Motor neuron (in vitro differentiated cells): Measurements from ENCODE around the gene PLIN5. TPM values are rescaled to one million over a fixed set of nuclear protein-coding genes. Genes with fewer than 3 reads are reported as not detected.

Experiments used
- ATAC-seq, 8 experiments: fragments of 200-7000 bp; cut with Tn5 transposase; replicated peaks in 6 of 8; 2 replicates each; pipeline ENCODE4 v1.8.0; 2021; ENCODE audit warnings: mild to moderate bottlenecking in 8 of 8, moderate library complexity in 8 of 8
- H3K27ac ChIP-seq, 2 donors: fragments of 250-450 bp; sonication (Bioruptor Pico); 2 replicates each; pipeline ENCODE4 v1.9.0; 2021; ENCODE audit warnings: antibody characterized with exemption in 2 of 2, mild to moderate bottlenecking in 2 of 2, moderate library complexity in 1 of 2
- H3K4me1 ChIP-seq, 2 donors: fragments of 250-450 bp; sonication (Bioruptor Pico); replicated peaks in 1 of 2; 2 replicates each; pipeline ENCODE4 v1.6.1; 2021; ENCODE audit warnings: antibody characterized with exemption in 2 of 2, mild to moderate bottlenecking in 2 of 2, moderate library complexity in 1 of 2
- H3K4me3 ChIP-seq, 5 donors: fragments of 250-450 bp; sonication (Bioruptor Pico); 2 replicates each; pipeline ENCODE4 v1.9.0; 2021; ENCODE audit warnings: antibody characterized with exemption in 5 of 5, mild to moderate bottlenecking in 5 of 5, moderate library complexity in 4 of 5
- WGBS, 10 experiments: fragments of 450-650 bp; shearing (Covaris generic); methylation state at CpG; one replicate each; pipeline ENCODE4 v1.0.0; 2022; 5-methylcytosine and 5-hydroxymethylcytosine counted together
- in situ Hi-C, 9 experiments: fragments of 400-800 bp; cut with MboI; loops; one replicate each; pipeline ENCODE4 v1.15.0; 2021; ENCODE audit warnings: low sequenced_read_pairs in 9 of 9, low pct_unique_long_range_greater_than_20kb in 2 of 9; ENCODE audit not compliant: unreplicated experiment in 9 of 9
- total RNA-seq, 8 experiments: library from RNA; unstranded; fragments of 300-600 nt; gene quantifications; 2 replicates each; pipeline versions ENCODE4 v1.2.3 to v1.2.4, GENCODE V29; 2022

The PLIN5 gene
- total RNA-seq, 8 experiments from 2014 or later = 0.36 to 2.6 (median 0.64) TPM

DNA sequence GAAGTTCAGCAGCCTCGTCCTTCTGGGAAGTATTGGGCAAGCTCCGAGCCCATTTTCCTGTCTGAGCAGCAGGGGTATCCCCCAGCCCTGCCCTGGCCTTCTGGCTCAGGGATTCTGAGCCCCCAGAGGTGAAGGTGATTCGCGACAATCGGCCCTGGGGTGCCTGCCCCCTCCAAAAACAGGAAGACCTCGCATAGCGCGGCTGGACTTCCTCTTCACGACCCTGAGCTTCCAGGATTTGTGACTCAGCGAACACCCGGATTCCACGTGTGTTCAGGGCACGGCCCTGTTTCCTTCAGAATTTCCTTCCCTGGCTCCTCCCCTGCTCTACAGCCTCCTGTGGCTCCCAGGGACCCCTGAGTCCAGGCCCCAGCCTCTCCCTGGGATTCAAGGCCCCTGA is 24.5 kb upstream of the PLIN5 start, which contains the start of gene SEMA6B:
TSS of gene SEMA6B (minus strand) at position 116 of the 400 bp plus-strand sequence. CDS start 1,227 bp downstream, outside the sequence.
- ATAC-seq = no peak
- WGBS, 10 experiments = 20 to 88% (median 20%) methylated on average over 1 to 6 of the region's 13 CpGs; no CpG with 5 or more reads in 7 of the 10 experiments
- H3K4me1 ChIP-seq = no peaks in the 10 kb centered on the region
- in situ Hi-C loops = no loop called here
- H3K27ac ChIP-seq = no peak within 1 kb of the TSS
- no peak within 1 kb of the TSS for H3K4me3 ChIP-seq

DNA sequence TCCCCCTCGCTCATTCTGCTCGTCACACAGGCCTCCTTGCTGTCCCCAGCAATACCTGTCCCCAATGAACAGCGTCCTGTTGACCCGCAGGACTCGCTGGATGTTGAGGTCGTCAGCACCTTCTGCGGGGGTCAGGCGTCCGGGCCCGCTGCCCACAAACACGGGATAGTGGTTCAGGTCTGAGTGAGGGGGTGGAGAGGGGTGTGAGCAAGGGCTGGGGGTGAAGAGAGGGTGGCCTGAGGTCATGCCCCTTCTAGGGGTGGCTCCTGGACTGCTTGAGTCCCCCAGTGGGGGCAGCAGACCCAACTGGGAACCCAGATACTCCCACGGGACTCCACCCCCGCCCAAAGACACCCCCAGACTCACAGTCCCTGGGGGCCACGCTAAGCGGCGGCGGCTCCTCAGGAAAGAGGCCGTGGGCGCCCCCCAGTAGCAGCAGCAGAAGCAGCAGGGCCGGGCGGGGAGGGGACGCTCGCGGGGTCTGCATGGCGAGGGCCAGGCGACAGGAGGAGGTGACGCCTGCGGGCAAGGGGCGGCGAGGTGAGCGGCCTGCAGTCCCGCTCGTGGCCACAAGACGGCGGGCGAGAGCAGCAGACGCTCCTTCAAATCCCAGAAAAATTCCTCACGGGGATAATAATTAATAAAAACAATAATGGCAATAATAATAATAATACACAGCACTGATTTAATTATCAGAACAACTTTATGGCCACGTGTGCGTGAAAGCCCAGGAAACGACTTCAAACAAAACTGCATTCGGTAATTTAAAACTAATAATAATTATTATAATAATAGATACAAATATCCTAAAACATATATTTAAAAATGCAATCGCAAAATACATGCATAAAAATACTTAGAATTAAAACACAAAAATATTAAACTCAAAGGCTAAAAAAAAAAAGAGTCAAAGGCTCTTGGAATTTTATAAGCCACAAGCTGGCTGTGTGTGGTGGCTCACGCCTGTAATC is 23.2 kb upstream of the PLIN5 start:
- H3K4me1 ChIP-seq = no peaks in the 10 kb centered on the region
- in situ Hi-C loops = no loop called here
- ATAC-seq = peak in 3 of 8 experiments; percentile 6 to 17 (median 14)
- H3K4me3 ChIP-seq = no peak overlapping the region
- 12 to 100% (median 22%) methylated on average over 1 to 12 of the region's 44 CpGs for WGBS, 10 experiments
- no peak overlapping the region for H3K27ac ChIP-seq

DNA sequence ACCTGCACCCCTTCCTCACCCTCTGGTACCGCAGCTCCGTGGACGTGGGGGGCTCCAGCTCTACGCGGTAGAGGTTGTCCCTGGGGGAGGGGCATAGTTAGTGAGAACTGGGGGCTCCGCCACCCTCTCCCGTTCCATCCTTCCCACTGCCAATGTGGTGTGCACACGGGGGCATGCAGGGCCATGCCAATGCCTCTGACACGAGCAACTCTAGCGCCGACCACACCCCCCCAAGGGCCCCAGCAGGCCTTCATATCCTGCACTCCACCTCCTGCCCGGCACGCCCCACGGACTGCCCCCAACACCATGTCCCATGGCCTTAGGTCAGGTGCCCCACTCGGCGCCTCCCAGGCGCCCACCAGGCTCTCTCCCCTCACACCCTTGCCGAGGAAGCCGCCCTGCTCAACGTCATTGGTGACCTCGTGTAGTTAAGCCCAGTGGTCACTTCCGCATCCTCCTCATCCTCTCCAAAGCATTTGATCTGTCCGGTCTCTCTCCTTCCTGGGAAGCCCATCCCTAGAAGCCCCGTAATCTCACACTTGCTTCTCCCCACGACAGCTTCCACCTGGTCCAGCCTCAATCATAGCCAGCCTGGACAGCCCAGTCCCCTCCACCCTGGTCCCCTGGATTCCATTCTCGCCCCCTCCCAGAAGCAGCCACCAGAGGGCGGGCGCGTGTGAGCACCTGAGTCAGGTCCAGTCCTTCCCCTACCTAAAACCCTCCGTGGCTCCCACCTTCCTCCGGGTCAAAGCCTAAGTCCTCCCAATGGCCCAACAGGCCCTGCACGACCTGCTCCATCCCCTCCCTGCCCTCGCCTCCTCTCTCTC is 22.3 kb upstream of the PLIN5 start:
- Histone ChIP-seq H3K27ac (no peak overlapping the region), H3K4me3 (no peak overlapping the region), H3K4me1 (no peaks in the 10 kb centered on the region)
- peak in 5 of 8 experiments; percentile 8 to 25 (median 16) for ATAC-seq
- 17 to 100% (median 79%) methylated on average over 1 to 10 of the region's 33 CpGs; no CpG with 5 or more reads in 2 of the 10 experiments for WGBS, 10 experiments
- in situ Hi-C loops = no loop called here

DNA sequence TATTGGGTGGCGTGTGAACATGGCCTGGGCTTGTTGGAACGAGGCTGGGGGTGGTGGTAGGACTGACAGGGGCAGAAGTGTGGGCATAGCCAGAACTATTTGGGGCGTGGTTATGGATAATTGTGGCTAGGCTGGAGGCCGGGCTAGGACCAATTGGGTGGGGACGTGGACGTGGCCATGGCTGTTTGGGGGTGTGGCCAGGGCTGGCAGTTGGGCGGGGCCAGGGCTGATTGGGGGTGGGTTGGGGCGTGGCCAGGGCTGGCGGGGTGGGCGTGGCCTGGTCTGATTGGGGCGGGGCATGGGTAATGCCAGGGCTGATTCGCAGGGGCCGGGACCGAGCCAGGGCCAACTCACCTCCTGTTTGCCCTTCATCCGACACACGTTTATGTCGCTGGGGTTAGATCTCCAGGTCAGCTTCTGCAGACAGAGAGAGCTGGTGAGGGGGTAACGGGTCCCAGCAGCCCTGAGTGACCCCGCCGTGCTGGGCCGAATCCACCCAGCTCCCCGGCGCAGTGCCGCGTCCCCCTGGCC is 21.6 kb upstream of the PLIN5 start:
- peak; percentile 26 to 78 (median 65) for ATAC-seq
- in situ Hi-C loops = no loop called here
- WGBS, 10 experiments = 53% methylated on average over 3 of the region's 25 CpGs; no CpG with 5 or more reads in 9 of the 10 experiments
- Histone ChIP-seq H3K4me1 (no peaks in the 10 kb centered on the region), H3K4me3 (no peak overlapping the region), H3K27ac (no peak overlapping the region)

DNA sequence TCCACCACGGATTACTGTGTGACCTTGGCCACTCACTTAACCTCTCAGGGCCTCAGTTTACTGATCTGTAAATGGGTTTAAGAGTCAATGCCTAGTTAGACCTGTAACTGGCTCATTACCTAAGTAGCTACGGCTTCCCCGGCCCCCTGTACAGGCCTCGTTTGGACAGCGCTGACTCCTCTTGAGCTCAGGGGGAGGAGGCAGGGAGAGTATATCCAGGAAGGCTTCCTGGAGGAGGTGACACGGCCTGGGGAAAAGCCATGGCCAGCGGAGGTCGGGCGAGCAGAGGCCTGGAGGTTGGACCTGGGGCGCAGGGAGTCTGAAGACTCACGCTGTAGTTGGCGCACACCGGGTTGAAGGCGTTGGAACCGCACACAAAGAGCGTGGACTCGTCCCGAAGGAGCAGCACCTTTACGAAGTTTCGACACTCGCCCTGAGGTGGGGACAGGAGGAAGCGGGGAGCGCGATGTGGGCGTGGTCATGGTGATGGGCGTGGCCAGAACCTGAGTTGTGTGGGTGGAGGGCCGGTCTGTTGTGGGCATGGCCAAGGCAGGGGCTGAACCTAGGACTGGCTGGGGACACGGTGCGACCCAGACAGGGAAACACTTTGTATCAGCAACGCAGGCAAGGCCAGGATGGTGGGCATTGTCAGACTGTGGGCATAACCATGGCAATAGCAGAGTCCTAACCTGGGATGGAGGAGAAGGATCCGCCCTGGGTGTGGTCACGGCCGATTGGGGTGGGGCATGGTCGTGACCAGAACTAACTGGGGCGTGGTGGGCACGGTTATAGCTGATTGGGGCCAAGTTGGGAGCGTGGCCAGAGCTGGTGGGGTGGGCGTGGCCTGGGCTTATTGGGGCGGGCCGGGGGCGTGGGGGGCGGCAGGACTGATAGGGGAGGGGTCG is 20.9 kb upstream of the PLIN5 start:
- peak in 7 of 8 experiments; percentile 7 to 52 (median 27) for ATAC-seq
- no peak overlapping the region for H3K4me3 ChIP-seq
- in situ Hi-C loops = no loop called here
- WGBS, 10 experiments = 53 to 100% (median 86%) methylated on average over 4 to 21 of the region's 43 CpGs; no CpG with 5 or more reads in 3 of the 10 experiments
- no peaks in the 10 kb centered on the region for H3K4me1 ChIP-seq
- H3K27ac ChIP-seq = no peak overlapping the region

DNA sequence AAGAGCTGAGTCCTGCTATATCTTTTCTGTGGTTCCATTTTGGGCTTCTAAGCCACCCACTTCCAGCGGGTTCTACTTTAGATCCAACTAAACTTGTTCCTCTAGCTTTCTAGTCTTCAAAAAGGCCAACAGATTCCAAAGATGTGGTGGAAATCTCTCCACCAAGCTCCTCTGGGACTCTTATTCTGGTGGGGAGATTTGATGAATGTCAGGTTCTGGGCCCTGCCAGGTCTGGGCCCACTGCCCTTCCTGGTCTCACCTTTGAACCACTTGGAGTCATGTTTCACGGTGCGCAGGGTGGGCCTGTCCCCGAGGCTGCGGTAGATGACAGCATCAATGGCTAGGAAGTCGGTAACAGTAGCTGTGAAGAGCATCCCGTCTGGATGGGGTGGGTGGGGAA is 19.7 kb upstream of the PLIN5 start:
- H3K4me3 ChIP-seq = no peak overlapping the region
- no peak overlapping the region for H3K27ac ChIP-seq
- no peaks in the 10 kb centered on the region for H3K4me1 ChIP-seq
- no peak for ATAC-seq
- 100% methylated on average over 1 to 3 of the region's 7 CpGs; no CpG with 5 or more reads in 7 of the 10 experiments for WGBS, 10 experiments
- in situ Hi-C loops = no loop called here

DNA sequence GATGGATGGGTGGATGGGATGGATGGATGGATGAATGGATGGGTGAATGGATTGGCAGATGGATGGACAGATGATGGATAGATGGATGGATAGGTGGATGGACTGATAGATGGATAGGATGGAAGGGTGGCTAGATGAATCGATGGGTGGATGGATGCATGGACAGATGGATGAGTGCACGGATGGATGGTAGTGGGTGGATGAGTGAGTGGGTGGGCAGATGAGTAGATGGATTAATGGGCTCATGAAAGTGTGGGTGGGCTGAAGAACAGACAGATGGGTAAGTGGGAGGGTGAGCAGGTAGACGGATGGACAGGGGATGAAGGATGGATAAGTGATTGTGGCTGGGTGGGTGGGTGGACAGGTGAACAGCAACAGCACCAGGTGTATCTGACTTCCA is 18.8 kb upstream of the PLIN5 start:
- in situ Hi-C loops = no loop called here
- Histone ChIP-seq H3K4me1 (no peaks in the 10 kb centered on the region), H3K27ac (no peak overlapping the region), H3K4me3 (no peak overlapping the region)
- WGBS, 10 experiments = 41 to 93% methylated on average over 2 to 3 of the region's 3 CpGs; no CpG with 5 or more reads in 8 of the 10 experiments
- no peak for ATAC-seq

DNA sequence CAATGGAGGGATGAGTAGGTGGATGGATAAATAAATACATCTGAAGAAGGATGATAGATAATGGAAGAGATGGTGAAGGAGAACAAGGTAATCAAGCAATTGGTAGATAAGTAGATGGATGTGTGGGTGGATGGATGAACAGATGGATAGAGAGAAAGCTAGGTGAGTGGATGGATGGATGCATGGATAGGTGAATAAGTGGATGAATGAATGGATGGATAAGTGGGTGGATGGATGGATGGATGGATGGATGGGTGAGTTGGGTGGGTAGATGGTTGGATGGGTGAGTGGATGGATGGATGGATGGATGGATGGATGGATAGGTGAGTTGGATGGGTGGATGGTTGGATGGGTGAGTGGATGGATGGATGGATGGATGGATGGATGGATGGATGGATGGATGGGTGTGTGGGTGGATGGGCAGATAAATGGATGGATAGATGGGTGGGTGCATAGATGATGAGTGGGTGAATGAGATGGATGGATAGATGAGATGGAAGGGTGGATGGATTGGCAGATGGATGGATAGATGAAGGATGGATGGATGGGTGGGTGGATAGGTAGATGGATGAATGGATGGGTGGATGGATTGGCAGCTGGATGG is 18.2 kb upstream of the PLIN5 start:
- ATAC-seq = no peak
- Histone ChIP-seq H3K4me1 (no peaks in the 10 kb centered on the region), H3K27ac (no peak overlapping the region), H3K4me3 (no peak overlapping the region)
- in situ Hi-C loops = no loop called here

DNA sequence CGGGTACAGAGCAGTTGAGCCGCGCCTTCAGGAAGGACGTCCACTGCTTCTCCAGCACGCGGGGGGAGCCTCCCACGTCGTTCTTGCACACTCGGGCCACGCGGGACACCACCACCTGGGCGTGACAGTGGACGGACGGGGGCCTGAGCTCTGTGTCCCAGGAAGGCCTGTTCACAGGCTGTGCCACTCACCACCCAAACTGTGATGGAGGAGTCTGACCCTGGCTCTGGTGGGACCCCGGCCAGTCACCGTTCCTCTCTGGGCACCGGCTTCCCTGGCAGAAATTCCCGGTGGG is 17.4 kb upstream of the PLIN5 start:
- no peak for ATAC-seq
- Histone ChIP-seq H3K4me3 (no peak overlapping the region), H3K27ac (no peak overlapping the region), H3K4me1 (no peaks in the 10 kb centered on the region)
- in situ Hi-C loops = no loop called here
- 60 to 100% (median 95%) methylated on average over 1 to 4 of the region's 18 CpGs; no CpG with 5 or more reads in 6 of the 10 experiments for WGBS, 10 experiments

DNA sequence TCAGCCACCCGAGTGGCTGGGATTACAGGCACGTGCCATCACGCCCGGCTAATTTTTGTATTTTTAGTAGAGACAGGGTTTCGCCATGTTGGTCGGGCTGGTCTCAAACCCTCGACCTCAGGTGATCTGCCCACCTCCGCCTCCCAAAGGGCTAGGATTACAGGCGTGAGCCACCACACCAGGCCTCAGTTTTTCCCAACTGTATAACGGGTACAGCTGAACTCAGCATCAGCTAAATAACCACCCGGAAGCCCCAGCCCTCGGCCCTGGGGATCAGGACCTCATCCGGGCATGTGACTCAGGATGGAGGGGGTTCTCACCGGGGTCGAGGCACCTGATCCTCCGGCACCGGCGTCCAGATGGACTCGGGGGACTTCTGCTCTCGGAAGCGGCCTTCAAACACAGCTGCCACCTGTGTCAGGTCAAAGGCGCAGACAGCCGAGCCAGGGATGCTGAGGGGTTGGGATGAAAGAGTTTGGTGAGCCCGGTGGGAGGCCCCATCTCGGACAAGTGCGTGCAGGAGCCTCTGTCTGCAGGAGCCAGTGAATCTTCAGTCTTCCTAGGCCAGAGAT is 15.5 kb upstream of the PLIN5 start:
- no peak for ATAC-seq
- WGBS, 10 experiments = 0 to 100% (median 75%) methylated on average over 1 to 12 of the region's 26 CpGs; no CpG with 5 or more reads in 1 of the 10 experiments
- in situ Hi-C loops = no loop called here
- H3K27ac ChIP-seq = no peak overlapping the region
- H3K4me1 ChIP-seq = no peaks in the 10 kb centered on the region
- no peak overlapping the region for H3K4me3 ChIP-seq

DNA sequence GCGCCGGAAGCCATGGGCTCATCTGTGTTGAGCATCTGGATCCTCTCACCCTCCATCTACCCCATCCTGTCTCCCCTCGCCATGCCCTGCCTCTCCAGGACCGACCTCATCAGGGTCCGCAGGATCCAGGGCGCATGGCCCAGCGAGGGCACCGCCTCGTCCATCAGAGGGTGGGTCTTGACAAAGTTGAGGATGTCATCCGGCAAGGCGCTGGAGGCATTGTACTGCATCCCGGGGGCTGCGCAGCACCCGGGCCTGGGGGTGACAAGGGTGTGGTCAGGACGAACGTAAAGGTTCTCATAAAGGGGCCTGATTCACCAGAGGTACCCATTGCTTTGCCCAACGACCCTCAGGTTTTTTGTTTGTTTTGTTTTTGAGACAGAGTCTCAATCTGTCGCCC is 15.0 kb upstream of the PLIN5 start:
- H3K4me3 ChIP-seq = no peak overlapping the region
- in situ Hi-C loops = no loop called here
- H3K27ac ChIP-seq = no peak overlapping the region
- no peaks in the 10 kb centered on the region for H3K4me1 ChIP-seq
- no peak for ATAC-seq
- 30 to 100% (median 87%) methylated on average over 1 to 11 of the region's 18 CpGs; no CpG with 5 or more reads in 4 of the 10 experiments for WGBS, 10 experiments

DNA sequence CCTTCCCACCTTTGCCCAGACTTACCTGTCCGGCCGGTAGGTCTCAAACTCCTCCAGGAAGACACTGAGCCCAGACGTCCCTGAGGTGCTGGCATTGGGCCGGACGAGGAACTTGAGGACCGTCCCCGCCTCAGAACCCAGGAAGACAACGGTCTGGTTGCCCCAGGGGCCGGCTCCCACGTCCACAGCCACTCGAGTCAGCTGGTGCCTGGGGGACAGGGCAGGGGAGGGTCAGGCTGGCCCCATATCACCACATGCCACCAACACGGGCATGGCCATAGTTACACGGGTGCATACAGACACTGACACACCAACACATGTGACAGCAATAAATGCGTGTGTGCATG is 13.2 kb upstream of the PLIN5 start:
- in situ Hi-C loops = no loop called here
- Histone ChIP-seq H3K4me1 (no peaks in the 10 kb centered on the region), H3K4me3 (no peak overlapping the region), H3K27ac (no peak overlapping the region)
- ATAC-seq = peak in 1 of 8 experiments; percentile 6
- WGBS, 10 experiments = 100% methylated on average over 1 to 2 of the region's 14 CpGs; no CpG with 5 or more reads in 8 of the 10 experiments
